Superior temporal gyrus (tissue), 1 donor: ENCODE data around the gene NDUFB7.
"Not testable (repeated sequence)": the region's sequence is repeated elsewhere in the genome, so short reads cannot be mapped to it uniquely, and the experiment has no call there.

Experiments
- DNase-seq: peaks from one replicate; pipeline ENCODE4 v3.0.0-alpha.2; 2016; ENCODE audit errors: extremely low spot score

NDUFB7 gene

DNA sequence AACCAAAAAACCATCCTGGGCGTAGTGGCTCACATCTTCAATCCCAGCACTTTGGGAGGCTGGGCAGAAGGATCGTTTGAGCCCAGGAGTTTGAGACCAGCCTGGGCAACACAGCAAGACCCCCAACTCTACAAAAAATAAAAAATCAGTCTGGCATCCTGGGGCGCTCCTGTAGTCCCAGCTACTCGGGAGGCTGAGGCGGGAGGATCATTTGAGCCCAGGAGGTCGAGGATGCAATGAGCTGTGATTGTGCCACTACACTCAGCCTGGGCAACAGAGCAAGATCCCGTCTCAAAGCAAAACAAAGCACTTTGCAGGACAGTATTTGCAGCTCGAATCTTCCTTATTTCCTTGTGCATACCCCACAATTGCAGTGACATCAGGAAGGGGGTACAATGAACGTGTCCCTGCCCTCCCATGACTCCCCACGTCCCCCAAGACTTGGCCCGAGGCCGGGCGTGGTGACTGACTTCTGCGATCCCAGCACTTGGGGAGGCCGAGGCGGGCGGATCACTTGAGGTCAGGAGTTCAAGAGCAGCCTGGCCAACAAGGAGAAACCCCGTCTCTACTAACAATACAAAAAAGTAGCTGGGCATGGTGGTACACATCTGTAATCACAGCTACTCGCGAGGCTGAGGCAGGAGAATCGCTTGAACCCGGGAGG is 870 bp downstream of the NDUFB7 start:
- DNase-seq: no peak

DNA sequence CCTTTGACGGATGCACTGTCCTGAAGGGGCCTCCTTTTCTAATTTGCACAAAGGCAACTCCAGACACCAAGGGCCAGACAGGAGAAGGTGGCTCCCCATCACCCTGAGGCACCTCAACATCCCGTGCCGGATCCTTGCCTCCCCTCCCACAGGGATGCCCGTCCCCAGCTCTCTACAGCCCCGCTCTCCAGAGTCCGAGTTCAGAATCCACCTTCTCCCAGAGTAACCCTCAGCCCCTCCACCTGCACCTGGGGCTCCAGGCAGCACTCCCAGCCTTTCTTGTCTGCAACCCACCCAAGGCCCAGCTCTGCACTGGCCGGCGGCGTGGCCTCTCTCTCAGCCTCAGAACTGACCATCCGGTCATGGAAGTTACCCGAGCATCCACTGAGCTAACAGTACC is 4.8 kb downstream of the NDUFB7 start:
- no peak for DNase-seq

GRCh38 chr19:14566712-14567077 is 5.2 kb downstream of the NDUFB7 start:
- DNase-seq: no peak

GRCh38 chr19:14565765-14566711 is 5.8 kb downstream of the NDUFB7 start:
- no peak for DNase-seq

GRCh38 chr19:14565298-14565679 is 6.6 kb downstream of the NDUFB7 start:
- DNase-seq: no peak

GRCh38 chr19:14564652-14565297 is 7.1 kb downstream of the NDUFB7 start:
- not testable (repeated sequence) for DNase-seq

DNA sequence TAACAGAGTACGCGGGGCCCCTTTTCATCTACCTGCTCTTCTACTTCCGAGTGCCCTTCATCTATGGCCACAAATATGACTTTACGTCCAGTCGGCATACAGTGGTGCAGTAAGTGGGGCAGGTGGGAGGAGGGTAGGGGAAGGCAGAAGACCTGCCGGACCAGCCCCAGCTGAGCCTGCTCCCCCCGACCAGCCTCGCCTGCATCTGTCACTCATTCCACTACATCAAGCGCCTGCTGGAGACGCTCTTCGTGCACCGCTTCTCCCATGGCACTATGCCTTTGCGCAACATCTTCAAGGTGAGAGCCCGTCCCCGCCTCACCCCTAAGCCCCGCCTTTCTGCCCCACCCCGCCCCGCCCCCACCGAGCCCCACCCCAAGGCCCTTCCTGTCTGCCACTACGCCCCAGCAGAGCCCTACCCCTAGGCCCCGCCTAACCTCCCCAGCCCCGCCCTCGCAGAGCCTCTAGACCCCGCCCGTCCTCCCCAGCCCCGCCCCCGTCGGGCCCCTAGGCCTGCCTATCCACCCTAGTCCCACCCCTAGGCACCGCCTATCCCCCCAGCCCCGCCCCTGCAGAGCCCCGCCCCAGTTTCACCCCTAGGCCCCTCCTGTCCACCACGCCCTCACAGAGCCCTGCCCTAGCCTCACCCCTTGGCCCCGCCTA is 7.7 kb downstream of the NDUFB7 start:
- no peak for DNase-seq

GRCh38 chr19:14563590-14563926 is 8.3 kb downstream of the NDUFB7 start:
- DNase-seq: no peak

DNA sequence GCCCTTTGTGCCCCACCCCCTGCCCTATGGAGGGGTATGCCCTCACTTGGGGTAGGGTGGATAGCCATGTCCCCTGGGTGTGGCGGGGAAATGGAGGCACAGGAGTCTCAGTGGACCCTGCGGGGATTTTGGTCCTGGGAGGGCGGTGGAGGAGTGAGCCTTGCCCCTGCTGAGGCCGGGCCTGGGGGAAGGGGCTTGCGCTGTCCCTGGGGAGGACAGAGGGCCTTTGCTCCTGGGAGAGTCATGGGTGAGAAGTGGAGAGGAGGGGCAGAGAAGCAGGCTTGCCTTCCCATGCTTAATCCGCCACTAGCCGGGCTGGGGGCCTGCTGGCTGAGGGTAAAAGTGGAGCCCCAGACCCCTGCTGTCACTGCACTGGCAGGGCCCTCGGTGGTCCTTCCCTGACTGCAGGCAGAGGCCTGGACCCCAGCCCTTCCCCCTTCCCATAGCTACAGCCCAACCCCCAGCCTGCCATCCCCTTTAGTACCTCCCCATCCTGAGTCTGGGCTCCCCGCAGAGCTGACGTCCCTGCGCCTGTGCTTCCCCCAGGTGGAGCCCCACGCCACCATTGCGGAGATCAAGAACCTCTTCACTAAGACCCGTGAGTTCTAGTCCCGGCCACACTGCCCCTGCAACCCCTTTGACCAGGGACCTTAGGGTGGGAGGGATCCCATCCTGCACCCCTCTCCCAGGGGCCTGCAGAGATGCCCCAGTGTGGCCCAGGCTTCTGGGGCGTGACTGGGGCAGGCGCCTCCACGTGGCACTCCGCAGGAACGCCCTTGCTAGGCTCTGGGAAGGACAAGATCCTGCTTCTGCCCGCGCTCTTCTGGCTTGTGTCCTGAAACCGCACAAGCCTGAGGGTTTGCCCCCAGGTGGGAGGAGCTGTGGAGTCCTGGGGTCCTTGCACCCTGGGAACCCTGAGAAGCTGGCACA is 8.9 kb downstream of the NDUFB7 start:
- no peak for DNase-seq

- DNase-seq: no peak
Observed at GRCh38 chr19:14561847-14562351, 10.0 kb downstream of the NDUFB7 start.

DNA sequence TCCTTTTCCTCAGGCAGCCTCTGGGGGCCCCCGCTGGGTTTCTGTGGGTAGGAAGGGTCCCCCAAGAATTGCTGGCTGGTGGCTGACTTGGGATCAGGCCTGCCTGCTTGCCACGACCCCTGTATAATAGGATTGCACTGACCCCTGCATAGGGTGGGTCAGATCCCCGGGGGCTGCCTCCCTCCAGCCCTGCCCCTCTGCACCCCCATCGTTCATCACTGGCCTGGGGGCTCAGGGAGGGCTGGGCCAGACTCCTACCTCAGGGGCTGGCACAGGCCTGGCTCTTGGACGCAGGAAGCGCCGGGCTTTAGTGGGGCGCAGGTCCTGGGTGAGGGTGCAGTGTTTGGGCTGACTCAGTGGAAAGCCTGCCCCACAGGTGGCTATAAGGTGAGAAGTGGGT is 10.6 kb downstream of the NDUFB7 start:
- DNase-seq: no peak

DNA sequence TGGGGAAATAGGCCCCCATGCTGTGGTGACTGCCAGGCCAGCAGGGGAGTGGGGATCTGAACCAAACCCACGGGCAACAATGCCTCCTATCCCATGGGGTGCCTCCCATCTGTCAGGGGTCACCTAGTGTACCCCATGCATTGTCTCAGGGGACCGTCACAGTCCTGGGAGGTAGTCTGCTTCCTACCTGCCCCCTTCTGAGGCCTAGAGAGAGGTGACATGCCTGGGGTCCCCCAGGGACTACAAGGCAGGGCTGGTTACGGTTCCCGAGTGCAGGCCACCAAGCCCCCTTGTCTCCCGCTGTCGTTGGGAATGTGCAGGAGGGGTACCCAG is 11.1 kb downstream of the NDUFB7 start:
- DNase-seq: no peak

DNA sequence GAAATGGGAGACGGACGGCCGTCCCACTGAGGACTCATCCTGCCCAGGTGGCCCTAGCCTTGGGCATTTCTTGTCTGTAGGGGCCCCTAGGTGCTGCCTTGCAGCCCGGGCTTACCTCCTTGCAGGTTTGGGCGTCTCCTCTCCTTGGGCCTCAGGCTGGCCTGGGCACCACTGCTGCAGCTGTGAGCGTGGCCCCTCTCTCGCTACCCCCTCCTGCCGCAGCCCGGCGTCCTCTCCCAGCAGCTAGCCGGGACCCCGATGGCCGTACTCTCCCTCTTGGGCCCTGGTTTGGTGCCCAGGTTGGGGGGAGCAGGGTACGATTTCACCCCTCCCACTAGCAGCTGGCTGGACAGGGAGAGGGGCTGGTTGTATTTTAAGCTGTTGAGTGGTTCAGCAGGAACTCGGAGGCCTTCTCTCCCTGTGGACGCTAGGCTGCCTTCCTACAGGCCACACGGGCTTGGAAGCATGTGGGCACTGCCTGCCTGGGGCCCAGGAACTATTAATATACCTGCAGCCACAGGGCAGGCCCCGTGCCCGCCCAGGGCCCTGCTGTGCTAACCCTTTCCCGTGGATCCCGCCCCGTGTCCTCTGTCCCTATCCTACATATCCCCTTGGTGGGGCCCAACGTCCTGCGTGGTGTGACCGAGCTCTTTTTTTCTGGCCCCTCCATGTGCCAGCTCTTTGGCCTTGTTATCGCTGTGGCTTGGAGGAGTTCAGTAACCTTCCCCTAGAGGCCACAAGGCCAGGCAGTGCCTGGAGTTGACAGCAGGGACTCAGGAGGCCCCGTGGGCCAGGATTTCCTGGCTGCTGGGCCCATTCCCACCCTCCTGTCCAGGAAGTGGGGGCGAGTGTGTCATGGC is 11.7 kb downstream of the NDUFB7 start:
- no peak for DNase-seq

GRCh38 chr19:14558370-14559066 is 13.3 kb downstream of the NDUFB7 start:
- DNase-seq: no peak

- DNase-seq: peak; percentile 88
Observed at GRCh38 chr19:14556662-14557188, 15.1 kb downstream of the NDUFB7 start.

GRCh38 chr19:14555918-14556661 is 15.8 kb downstream of the NDUFB7 start:
- DNase-seq: no peak

DNA sequence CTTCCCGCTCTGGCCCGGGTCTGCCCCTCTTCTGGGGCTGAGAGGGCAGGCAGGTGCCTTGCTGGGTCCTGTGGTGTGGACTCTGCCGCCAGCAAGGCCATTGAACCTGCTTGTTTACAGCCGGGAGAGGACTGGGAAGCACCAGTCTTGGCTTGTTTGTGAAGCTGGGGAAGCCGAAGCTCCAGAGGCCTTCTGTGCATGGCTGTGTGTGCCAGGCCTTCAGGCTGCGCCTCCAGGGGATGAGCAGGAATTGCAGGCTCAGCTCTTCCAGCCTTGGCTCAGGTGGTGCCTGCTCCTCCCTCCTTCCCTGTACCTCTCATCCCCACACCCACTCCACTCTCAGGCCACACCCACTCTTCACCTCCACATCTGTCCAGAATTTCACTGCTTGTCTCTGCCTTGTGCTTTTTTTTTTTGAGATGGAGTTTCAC is 17.5 kb downstream of the NDUFB7 start:
- DNase-seq: no peak

DNA sequence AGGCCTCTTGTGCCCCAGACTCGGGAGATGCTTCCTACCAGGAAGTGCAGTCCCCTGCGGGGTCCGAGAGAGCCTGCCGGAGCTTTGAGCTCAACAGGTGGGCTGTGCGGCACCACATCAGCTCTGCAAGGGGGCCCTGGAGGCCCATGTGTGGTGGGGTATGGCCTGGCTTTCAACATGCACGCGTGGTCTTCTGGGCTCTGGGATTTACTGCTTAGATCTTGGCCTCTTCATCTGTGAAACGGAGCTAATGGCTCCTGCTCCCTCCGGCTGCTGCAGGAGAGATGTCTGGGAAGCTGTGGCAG is 18.0 kb downstream of the NDUFB7 start:
- no peak for DNase-seq
